ENCODE data around the gene CCDC102A.

The CCDC102A gene

GRCh38 chr16:57564571-57565270, 28.4 kb upstream of the CCDC102A start:
- no peak for TF ChIP-seq CTCF (IDR thresholded peaks at IDR 0.05; ENCODE audit: low read depth, low read length, missing control alignments)
- H3K4me3 ChIP-seq (ENCODE audit: low read depth, low read length) = no peak overlapping the region
- no peak for DNase-seq (ENCODE audit: low read depth)

- TF ChIP-seq CTCF (IDR thresholded peaks at IDR 0.05; ENCODE audit: low read depth, low read length, missing control alignments) = no peak
These were observed 27.4 kb upstream of the CCDC102A start for GRCh38 chr16:57563761-57564160.

GRCh38 chr16:57563487-57563750, 27.0 kb upstream of the CCDC102A start:
- no peak for TF ChIP-seq CTCF (IDR thresholded peaks at IDR 0.05; ENCODE audit: low read depth, low read length, missing control alignments)
- H3K4me3 ChIP-seq (ENCODE audit: low read depth, low read length) = no peak overlapping the region
- no peak for DNase-seq (ENCODE audit: low read depth)

More at GRCh38 chr16:57563761-57564160, 27.4 kb upstream of the CCDC102A start:
- H3K4me3 ChIP-seq (ENCODE audit: low read depth, low read length) = no peak overlapping the region
- no peak for DNase-seq (ENCODE audit: low read depth)

GRCh38 chr16:57562669-57563486, 26.5 kb upstream of the CCDC102A start:
- DNase-seq (ENCODE audit: low read depth) = no peak
- TF ChIP-seq CTCF (IDR thresholded peaks at IDR 0.05; ENCODE audit: low read depth, low read length, missing control alignments) = no peak

GRCh38 chr16:57562066-57562465, 25.7 kb upstream of the CCDC102A start:
- no peak for DNase-seq (ENCODE audit: low read depth)
- no peak for TF ChIP-seq CTCF (IDR thresholded peaks at IDR 0.05; ENCODE audit: low read depth, low read length, missing control alignments)

More at GRCh38 chr16:57562669-57563486, 26.5 kb upstream of the CCDC102A start:
- no peak overlapping the region for H3K4me3 ChIP-seq (ENCODE audit: low read depth, low read length)

GRCh38 chr16:57559072-57559790, 22.9 kb upstream of the CCDC102A start:
- no peak for TF ChIP-seq CTCF (IDR thresholded peaks at IDR 0.05; ENCODE audit: low read depth, low read length, missing control alignments)
- DNase-seq (ENCODE audit: low read depth) = no peak
- H3K4me3 ChIP-seq (ENCODE audit: low read depth, low read length) = no peak overlapping the region

More at GRCh38 chr16:57562066-57562465, 25.7 kb upstream of the CCDC102A start:
- H3K4me3 ChIP-seq (ENCODE audit: low read depth, low read length) = no peak overlapping the region

All from GM12864 (cell line).